Spleen (tissue), 11 donors: ENCODE measurements around the gene THNSL1. TPM values are rescaled to one million over a fixed set of nuclear protein-coding genes. Genes with fewer than 3 reads are reported as not detected.

ENCODE experiments used
- DNase-seq: peaks from one replicate; pipeline ENCODE4 v3.0.0-alpha.2; 2020
- H3K27ac ChIP-seq, 8 donors: fragments of 200-600 bp; sonication (generic) in 7 of 8; 1 replicate in 4 of 8; 2 replicates in 4 of 8; pipeline versions ENCODE4 v1.5.0 to v1.8.0; 2016 to 2021; ENCODE audit warnings: inconsistent platforms in 4 of 8, mild to moderate bottlenecking in 4 of 8, moderate library complexity in 1 of 8
- H3K27me3 ChIP-seq, 7 donors: fragments of 200-600 bp; sonication (generic) in 6 of 7; replicated peaks in 1 of 7; 1 replicate in 4 of 7; 2 replicates in 3 of 7; pipeline versions ENCODE4 v1.5.0 to v1.8.0; 2016 to 2021; ENCODE audit warnings: inconsistent platforms in 3 of 7, mild to moderate bottlenecking in 1 of 7
- H3K36me3 ChIP-seq, 6 donors: fragments of 200-600 bp; sonication (generic) in 5 of 6; 1 replicate in 4 of 6; 2 replicates in 2 of 6; pipeline versions ENCODE4 v1.5.0 to v1.8.0; 2016 to 2021; ENCODE audit warnings: inconsistent platforms in 2 of 6
- H3K4me1 ChIP-seq, 6 donors: fragments of 200-600 bp; sonication (generic) in 5 of 6; 1 replicate in 3 of 6; 2 replicates in 3 of 6; pipeline versions ENCODE4 v1.5.0 to v1.8.0; 2016 to 2021; ENCODE audit warnings: inconsistent platforms in 3 of 6
- H3K4me3 ChIP-seq, 8 donors: fragments of 200-600 bp; sonication (generic) in 7 of 8; 1 replicate in 4 of 8; 2 replicates in 4 of 8; pipeline versions ENCODE4 v1.5.0 to v1.8.0; 2016 to 2021; ENCODE audit warnings: inconsistent platforms in 4 of 8, mild to moderate bottlenecking in 4 of 8, moderate library complexity in 2 of 8
- H3K9me3 ChIP-seq, 8 donors: fragments of 200-600 bp; sonication (generic) in 7 of 8; 1 replicate in 4 of 8; 2 replicates in 4 of 8; pipeline versions ENCODE4 v1.5.0 to v1.8.0; 2016 to 2021; ENCODE audit warnings: inconsistent platforms in 4 of 8
- CTCF ChIP-seq, 11 experiments: fragments of 200-600 bp in 7 of 11; fragments of 450-650 bp in 4 of 11; sonication (generic) in 4 of 11; IDR thresholded peaks in 8 of 11; conservative IDR thresholded peaks in 3 of 11; 1 replicate in 7 of 11; 2 replicates in 4 of 11; pipeline versions ENCODE4 v1.4.0 to v1.8.0; 2016 to 2021; ENCODE audit warnings: antibody characterized with exemption in 11 of 11, inconsistent platforms in 4 of 11, mild to moderate bottlenecking in 1 of 11
- POLR2A ChIP-seq, 3 donors: fragments of 450-650 bp; IDR thresholded peaks; one replicate each; pipeline ENCODE4 v1.5.1; 2017; ENCODE audit warnings: antibody characterized with exemption in 3 of 3, mild to moderate bottlenecking in 1 of 3
- POLR2AphosphoS5 ChIP-seq, 3 donors: sonication (generic); formaldehyde crosslinking; IDR thresholded peaks; one replicate each; pipeline ENCODE4 v1.5.1; 2017; ENCODE audit warnings: antibody characterized with exemption in 3 of 3
- WGBS, 5 donors: extraction: QIAGEN DNeasy Blood & Tissue Kit in 3 of 5; methylation state at CpG; one replicate each; pipeline versions ENCODE4 v1.1.5 to v1.1.7; 2013 to 2018; 5-methylcytosine and 5-hydroxymethylcytosine counted together
- intact Hi-C: fragments of 100-400 bp; cut with DNase I; formaldehyde crosslinking; loops from one replicate; pipeline ENCODE4 v1.15.0; 2023; ENCODE audit warnings: low total_unique reads
- polyA plus RNA-seq, 3 donors: library from polyadenylated mRNA; stranded (reverse); fragments of 200-250 nt; gene quantifications; one replicate each; pipeline ENCODE4 v1.2.1, GENCODE V29; 2013
- total RNA-seq, 7 donors: library from RNA; depleted of rRNA in 3 of 7; stranded (reverse); fragments of >200 nt in 3 of 7; fragmentation: NEBNext Ultra II Directional in 4 of 7; extraction: Animal tissue kit (Norgen Biotek cat#: 25700) in 4 of 7; gene quantifications; one replicate each; pipeline versions ENCODE4 v1.1.0 to v1.2.1, GENCODE V29; 2016 to 2021
- donor health status: healthy with polysubstance abuse.
- donor health status: DM: no; HTN: no; CAD: no; lungs with moderate emphysema.
- donor health status: DM: no; HTN: no; CAD: no.
- donor health status: Bipolar disorder and iron deficiency.
- donor health status: healthy.
- donor health status: DM: no; HTN: no; CAD: no.
- donor health status: DM: yes; HTN: yes; CAD: no.

The THNSL1 gene
- total and polyA plus RNA-seq, 10 donors = 1.5 to 4.3 (median 2.8) TPM

- Histone ChIP-seq H3K36me3 (no peaks in the 10 kb centered on the region), H3K4me3 (no peak overlapping the region), H3K9me3 (no peaks in the 10 kb centered on the region), H3K4me1 (no peaks in the 10 kb centered on the region), H3K27me3 (no peaks in the 10 kb centered on the region), H3K27ac (no peak overlapping the region)
- 92 to 97% (median 94%) methylated on average over 2 of the region's 2 CpGs for WGBS, 5 donors
- TF ChIP-seq CTCF (IDR thresholded peaks at IDR 0.05 in 8 of 11, conservative IDR thresholded peaks at IDR 0.05 in 3 of 11) (no peak), POLR2A (IDR thresholded peaks at IDR 0.05) (no peak), POLR2AphosphoS5 (IDR thresholded peaks at IDR 0.05) (no peak)
- DNase-seq = no peak
- intact Hi-C loops = no loop called here
Observed at GRCh38 chr10:25049966-25050365, 33.6 kb downstream of the THNSL1 start.

- no peak for TF ChIP-seq POLR2A (IDR thresholded peaks at IDR 0.05)
- TF ChIP-seq POLR2AphosphoS5 (IDR thresholded peaks at IDR 0.05) = no peak
- TF ChIP-seq CTCF (IDR thresholded peaks at IDR 0.05 in 8 of 11, conservative IDR thresholded peaks at IDR 0.05 in 3 of 11) = no peak
- intact Hi-C loops = no loop called here
- H3K9me3 ChIP-seq = no peaks in the 10 kb centered on the region
- no peak overlapping the region for H3K4me3 ChIP-seq
- no peaks in the 10 kb centered on the region for H3K36me3 ChIP-seq
- H3K4me1 ChIP-seq = no peaks in the 10 kb centered on the region
- 81 to 88% (median 87%) methylated on average over 9 of the region's 9 CpGs for WGBS, 5 donors
- H3K27ac ChIP-seq = no peak overlapping the region
- no peak for DNase-seq
- no peaks in the 10 kb centered on the region for H3K27me3 ChIP-seq
Observed at GRCh38 chr10:25050402-25050801, 34.0 kb downstream of the THNSL1 start.

GRCh38 chr10:25052012-25052411, 35.6 kb downstream of the THNSL1 start:
- DNase-seq = no peak
- Histone ChIP-seq H3K4me3 (no peak overlapping the region), H3K9me3 (no peaks in the 10 kb centered on the region), H3K27ac (no peak overlapping the region), H3K36me3 (no peaks in the 10 kb centered on the region), H3K27me3 (no peaks in the 10 kb centered on the region), H3K4me1 (no peaks in the 10 kb centered on the region)
- TF ChIP-seq POLR2AphosphoS5 (IDR thresholded peaks at IDR 0.05) (no peak), CTCF (IDR thresholded peaks at IDR 0.05 in 8 of 11, conservative IDR thresholded peaks at IDR 0.05 in 3 of 11) (no peak), POLR2A (IDR thresholded peaks at IDR 0.05) (no peak)
- intact Hi-C loops = no loop called here
- 94 to 98% (median 96%) methylated on average over 1 of the region's 1 CpG for WGBS, 5 donors

GRCh38 chr10:25056726-25057125, 40.3 kb downstream of the THNSL1 start:
- Histone ChIP-seq H3K36me3 (no peaks in the 10 kb centered on the region), H3K27me3 (no peaks in the 10 kb centered on the region), H3K4me1 (no peaks in the 10 kb centered on the region), H3K27ac (no peak overlapping the region), H3K9me3 (no peaks in the 10 kb centered on the region), H3K4me3 (no peak overlapping the region)
- no peak for DNase-seq
- no peak for TF ChIP-seq POLR2A (IDR thresholded peaks at IDR 0.05)
- no peak for TF ChIP-seq POLR2AphosphoS5 (IDR thresholded peaks at IDR 0.05)
- TF ChIP-seq CTCF (IDR thresholded peaks at IDR 0.05 in 8 of 11, conservative IDR thresholded peaks at IDR 0.05 in 3 of 11) = no peak
- WGBS, 5 donors = 76 to 93% (median 84%) methylated on average over 3 of the region's 3 CpGs
- intact Hi-C loops = no loop called here
